CD14-positive monocyte (primary cell): ENCODE data around the gene FAM228B. TPM values are rescaled to one million over a fixed set of nuclear protein-coding genes. Genes with fewer than 3 reads are reported as not detected.

ENCODE experiments used
- DNase-seq, 3 donors: peaks; one replicate each; pipeline ENCODE4 v3.0.0-alpha.2; 2011 to 2022
- H2AFZ ChIP-seq: 2 replicates; pipeline ENCODE4 v1.6.0; 2012; ENCODE audit warnings: mild to moderate bottlenecking, low read depth, low read length, inconsistent platforms; ENCODE audit not compliant: insufficient read depth, poor library complexity, severe bottlenecking
- H3K27ac ChIP-seq, 2 donors: 1 replicate in 1 of 2; 2 replicates in 1 of 2; pipeline ENCODE4 v1.5.1; 2012 to 2013; ENCODE audit warnings: low read length in 2 of 2, control low read depth in 1 of 2, inconsistent platforms in 1 of 2, low read depth in 1 of 2, mild to moderate bottlenecking in 1 of 2
- H3K27me3 ChIP-seq, 2 donors: one replicate each; pipeline versions ENCODE4 v1.6.0 to v1.6.1; 2011 to 2013; ENCODE audit warnings: low read length in 2 of 2; ENCODE audit not compliant: control insufficient read depth in 2 of 2, insufficient read depth in 2 of 2
- H3K36me3 ChIP-seq, 2 donors: replicated peaks in 1 of 2; 1 replicate in 1 of 2; 2 replicates in 1 of 2; pipeline versions ENCODE4 v1.5.1 to v1.6.1; 2012 to 2013; ENCODE audit warnings: low read length in 2 of 2, control low read depth in 1 of 2, inconsistent platforms in 1 of 2, mild to moderate bottlenecking in 1 of 2; ENCODE audit not compliant: insufficient read depth in 2 of 2, control insufficient read depth in 1 of 2
- H3K4me1 ChIP-seq, 2 donors: 1 replicate in 1 of 2; 2 replicates in 1 of 2; pipeline versions ENCODE4 v1.5.1 to v1.6.1; 2012 to 2013; ENCODE audit warnings: low read length in 2 of 2, control low read depth in 1 of 2, inconsistent platforms in 1 of 2, mild to moderate bottlenecking in 1 of 2, moderate library complexity in 1 of 2; ENCODE audit not compliant: insufficient read depth in 2 of 2, control insufficient read depth in 1 of 2
- H3K4me2 ChIP-seq: replicated peaks from 2 replicates; pipeline ENCODE3; 2012; ENCODE audit warnings: low read length, moderate library complexity, mild to moderate bottlenecking; ENCODE audit not compliant: poor library complexity, severe bottlenecking; ENCODE audit errors: extremely low read depth
- H3K4me3 ChIP-seq, 3 experiments: fragments of 200-600 bp in 1 of 3; sonication (generic) in 1 of 3; replicated peaks in 1 of 3; 1 replicate in 2 of 3; 2 replicates in 1 of 3; pipeline ENCODE4 v1.5.1; 2011 to 2013; ENCODE audit warnings: low read length in 3 of 3, mild to moderate bottlenecking in 3 of 3, control low read depth in 2 of 3, low read depth in 2 of 3, inconsistent platforms in 1 of 3, moderate library complexity in 1 of 3
- H3K79me2 ChIP-seq: 2 replicates; pipeline ENCODE4 v1.6.0; 2012; ENCODE audit warnings: mild to moderate bottlenecking, control low read depth, inconsistent platforms, low read length, moderate library complexity; ENCODE audit not compliant: insufficient read depth
- H3K9ac ChIP-seq: 2 replicates; pipeline ENCODE4 v1.6.0; 2017; ENCODE audit warnings: low read length, mild to moderate bottlenecking; ENCODE audit not compliant: insufficient read depth, poor library complexity, severe bottlenecking
- H3K9me3 ChIP-seq, 2 donors: replicated peaks in 1 of 2; 1 replicate in 1 of 2; 2 replicates in 1 of 2; pipeline versions ENCODE4 v1.5.1 to v1.6.1; 2012 to 2013; ENCODE audit warnings: low read length in 2 of 2, control low read depth in 1 of 2; ENCODE audit not compliant: control insufficient read depth in 1 of 2, insufficient read depth in 1 of 2
- H4K20me1 ChIP-seq: 2 replicates; pipeline ENCODE4 v1.6.0; 2012; ENCODE audit warnings: mild to moderate bottlenecking, low read length, control low read depth, moderate library complexity; ENCODE audit not compliant: insufficient read depth
- H3K27ac Mint-ChIP-seq, 7 donors: one replicate each; pipeline ENCODE4 v1.8.0; 2020; ENCODE audit warnings: mild to moderate bottlenecking in 7 of 7, mixed read lengths in 7 of 7, moderate library complexity in 6 of 7, inconsistent platforms in 2 of 7
- H3K27me3 Mint-ChIP-seq, 3 donors: one replicate each; pipeline ENCODE4 v1.8.0; 2021 to 2022; ENCODE audit warnings: low read depth in 3 of 3, mild to moderate bottlenecking in 3 of 3, mixed read lengths in 3 of 3, moderate library complexity in 3 of 3, inconsistent platforms in 1 of 3
- H3K36me3 Mint-ChIP-seq, 2 donors: one replicate each; pipeline ENCODE4 v1.8.0; 2020; ENCODE audit warnings: mixed read lengths in 2 of 2, inconsistent platforms in 1 of 2, mild to moderate bottlenecking in 1 of 2
- H3K4me1 Mint-ChIP-seq: one replicate; pipeline ENCODE4 v1.8.0; 2020; ENCODE audit warnings: mild to moderate bottlenecking, mixed read lengths
- H3K4me3 Mint-ChIP-seq, 2 donors: one replicate each; pipeline ENCODE4 v1.8.0; 2020; ENCODE audit warnings: mild to moderate bottlenecking in 2 of 2, mixed read lengths in 2 of 2, moderate library complexity in 1 of 2
- H3K9me3 Mint-ChIP-seq, 7 donors: one replicate each; pipeline ENCODE4 v1.8.0; 2020 to 2022; ENCODE audit warnings: mixed read lengths in 7 of 7, mild to moderate bottlenecking in 6 of 7, moderate library complexity in 6 of 7, inconsistent platforms in 2 of 7
- CTCF ChIP-seq: fragments of 200-600 bp; IDR thresholded peaks from one replicate; pipeline ENCODE4 v1.8.0; 2022; ENCODE audit warnings: antibody characterized with exemption, mild to moderate bottlenecking
- WGBS: methylation state at CpG from one replicate; pipeline ENCODE4 v1.1.5; 2013; ENCODE audit warnings: missing lambda C conversion rate; ENCODE audit not compliant: insufficient coverage; 5-methylcytosine and 5-hydroxymethylcytosine counted together
- intact Hi-C, 2 donors: fragments of 100-400 bp; cut with micrococcal nuclease; formaldehyde crosslinking; loops; one replicate each; pipeline versions ENCODE4 v1.15.0 to v1.15.1; 2023
- polyA plus RNA-seq, 3 donors: library from polyadenylated mRNA; depleted of rRNA in 1 of 3; unstranded in 2 of 3; stranded (reverse) in 1 of 3; fragments of 300-500 nt in 2 of 3; fragments of >200 nt in 1 of 3; fragmentation: Illumina TruSeq in 2 of 3; gene quantifications; 1 replicate in 2 of 3; 2 replicates in 1 of 3; pipeline ENCODE4 v1.2.3, GENCODE V29; 2012 to 2021

Gene FAM228B
- polyA plus RNA-seq, 3 donors: 6.5 to 16.1 (median 7.5) TPM

DNA sequence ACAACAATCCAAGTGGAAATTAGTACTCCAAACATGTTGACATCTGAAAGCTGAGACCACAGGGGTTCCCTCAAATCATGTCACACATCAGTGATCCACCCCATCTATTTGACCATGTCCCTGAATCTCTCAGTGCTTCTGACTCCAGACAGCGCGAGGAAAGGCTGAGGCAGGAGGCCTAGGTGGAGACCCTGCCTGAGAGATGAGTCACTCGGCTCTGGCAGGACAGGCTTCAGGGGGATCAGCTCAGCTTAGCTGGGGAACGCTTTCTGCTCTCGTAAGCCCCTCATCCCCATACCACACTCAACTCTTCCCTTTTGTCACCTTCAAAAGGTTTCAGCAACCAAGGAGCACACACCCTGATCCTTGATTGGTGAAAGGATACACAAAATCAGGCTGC is 45.8 kb downstream of the FAM228B start:
- Mint-ChIP-seq H3K27me3 (peaks cover 2 to 5% (median 2%) of the 10 kb centered on the region in 3 donors), H3K4me1 (peaks cover 8% of the 10 kb centered on the region), H3K36me3 (peaks cover 0 to 7% of the 10 kb centered on the region in 2 donors)

DNA sequence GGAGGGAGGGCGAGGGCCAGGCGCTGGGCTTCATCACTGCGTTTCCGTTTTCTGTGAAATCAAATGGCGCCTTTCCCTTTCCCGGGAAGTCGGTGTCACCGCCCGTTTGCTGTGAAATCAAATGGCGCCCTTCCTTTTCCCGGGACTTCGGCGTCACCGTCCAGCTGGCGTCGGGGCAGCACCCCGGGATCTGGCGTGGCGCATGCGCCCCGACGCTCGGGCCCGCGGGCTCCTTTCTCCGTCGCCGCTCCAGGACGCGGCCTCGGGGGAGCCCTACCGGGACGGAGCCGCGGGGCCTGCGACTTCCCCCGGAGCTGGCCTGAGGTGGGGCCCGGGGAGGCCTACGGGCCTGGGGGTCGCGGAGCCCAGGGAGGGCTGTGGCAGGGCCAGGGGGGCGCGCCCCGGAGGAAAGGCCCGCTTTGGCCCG is 51.6 kb downstream of the FAM228B start, which contains the start of gene FAM228A:
Gene FAM228A (plus strand): TSS at position 203 of the 427 bp plus-strand sequence. CDS start 428 bp downstream, outside the sequence.
- peaks cover 0 to 9% (median 4%) of the 10 kb centered on the region in 7 donors for H3K9me3 Mint-ChIP-seq
- H3K27me3 ChIP-seq: no peaks in the 10 kb centered on the region
- H3K79me2 ChIP-seq: no peaks in the 10 kb centered on the region
- H3K27ac Mint-ChIP-seq: no peak within 1 kb of the TSS
- no peaks in the 10 kb centered on the region for H3K4me1 ChIP-seq
- H3K36me3 Mint-ChIP-seq: no peaks in the 10 kb centered on the region
- H3K9me3 ChIP-seq: peaks cover 0 to 5% of the 10 kb centered on the region in 2 donors
- H3K27ac ChIP-seq: no peak within 1 kb of the TSS
- no peak within 1 kb of the TSS for H2AFZ ChIP-seq
- no peak for DNase-seq
- no peak within 1 kb of the TSS for H3K4me3 ChIP-seq
- no peaks in the 10 kb centered on the region for H3K4me1 Mint-ChIP-seq
- no peak within 1 kb of the TSS for H3K9ac ChIP-seq
- peaks cover 3 to 12% (median 7%) of the 10 kb centered on the region in 3 donors for H3K27me3 Mint-ChIP-seq
- no peak within 1 kb of the TSS for H3K4me2 ChIP-seq
- TF ChIP-seq CTCF: no peak
- peak within 1 kb of the TSS in 1 of 2 donors; percentile 43 for H3K4me3 Mint-ChIP-seq
- no peaks in the 10 kb centered on the region for H3K36me3 ChIP-seq
- intact Hi-C loops: no loop called here
- WGBS: 40% methylated on average over 46 of the region's 46 CpGs
- no peaks in the 10 kb centered on the region for H4K20me1 ChIP-seq

More for the DNA sequence above, 45.8 kb downstream of the FAM228B start:
- H3K4me3 Mint-ChIP-seq: no peak overlapping the region
- peaks cover 9% of the 10 kb centered on the region in 2 donors for H3K4me1 ChIP-seq
- no peak overlapping the region for H3K9ac ChIP-seq
- H3K79me2 ChIP-seq: no peaks in the 10 kb centered on the region
- no peaks in the 10 kb centered on the region for H3K36me3 ChIP-seq
- H3K27ac Mint-ChIP-seq: no peak overlapping the region
- H3K9me3 Mint-ChIP-seq: peaks cover 0 to 2% (median 0%) of the 10 kb centered on the region in 7 donors
- no peak overlapping the region for H3K4me2 ChIP-seq
- no peak overlapping the region for H2AFZ ChIP-seq
- DNase-seq: no peak
- no peaks in the 10 kb centered on the region for H3K27me3 ChIP-seq
- H3K9me3 ChIP-seq: no peaks in the 10 kb centered on the region
- no peak overlapping the region for H3K27ac ChIP-seq
- no peaks in the 10 kb centered on the region for H4K20me1 ChIP-seq
- WGBS: 96% methylated on average over 4 of the region's 5 CpGs
- H3K4me3 ChIP-seq: no peak overlapping the region
- TF ChIP-seq CTCF: no peak
- intact Hi-C loops: no loop called here
